AML-193 (cell line): Measurements from ENCODE around the gene ROR2.
"Not testable (repeated sequence)": the region's sequence is repeated elsewhere in the genome, so short reads cannot be mapped to it uniquely, and the experiment has no call there.

Experiments
- DNase-seq, 2 experiments: peaks; one replicate each; lab custom pipeline; 2025; lab: John Stamatoyannopoulos, UW

The ROR2 gene

GRCh38 chr9:91817106-91817492 is 132.9 kb downstream of the ROR2 start:
- DNase-seq = no peak

GRCh38 chr9:91816356-91816755 is 133.7 kb downstream of the ROR2 start:
- no peak for DNase-seq

DNA sequence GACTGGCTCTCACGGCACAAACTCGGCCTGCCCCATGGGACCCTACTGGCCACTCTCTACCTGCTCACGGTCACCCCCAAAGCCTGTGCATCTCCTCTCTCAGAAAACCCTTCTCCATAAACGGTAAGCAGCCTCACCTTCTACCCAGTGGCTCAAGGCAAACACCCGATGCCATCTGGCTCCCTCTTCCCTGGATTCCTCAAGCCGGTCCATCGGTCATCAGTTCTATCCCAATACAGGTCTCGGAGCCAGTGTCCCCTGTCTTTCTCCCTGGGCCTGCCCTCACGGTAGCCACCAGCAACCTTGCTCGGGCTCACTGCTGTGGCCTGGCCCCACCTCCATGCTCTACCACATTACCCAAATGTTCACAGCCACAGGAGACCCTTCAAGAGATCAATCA is 134.1 kb downstream of the ROR2 start:
- DNase-seq = no peak

GRCh38 chr9:91814753-91815152 is 135.3 kb downstream of the ROR2 start:
- no peak for DNase-seq

- no peak for DNase-seq
Measured at GRCh38 chr9:91814201-91814600, 135.8 kb downstream of the ROR2 start.

GRCh38 chr9:91813176-91813795 is 136.7 kb downstream of the ROR2 start:
- DNase-seq = no peak

GRCh38 chr9:91812191-91812590 is 137.8 kb downstream of the ROR2 start:
- DNase-seq = no peak

DNA sequence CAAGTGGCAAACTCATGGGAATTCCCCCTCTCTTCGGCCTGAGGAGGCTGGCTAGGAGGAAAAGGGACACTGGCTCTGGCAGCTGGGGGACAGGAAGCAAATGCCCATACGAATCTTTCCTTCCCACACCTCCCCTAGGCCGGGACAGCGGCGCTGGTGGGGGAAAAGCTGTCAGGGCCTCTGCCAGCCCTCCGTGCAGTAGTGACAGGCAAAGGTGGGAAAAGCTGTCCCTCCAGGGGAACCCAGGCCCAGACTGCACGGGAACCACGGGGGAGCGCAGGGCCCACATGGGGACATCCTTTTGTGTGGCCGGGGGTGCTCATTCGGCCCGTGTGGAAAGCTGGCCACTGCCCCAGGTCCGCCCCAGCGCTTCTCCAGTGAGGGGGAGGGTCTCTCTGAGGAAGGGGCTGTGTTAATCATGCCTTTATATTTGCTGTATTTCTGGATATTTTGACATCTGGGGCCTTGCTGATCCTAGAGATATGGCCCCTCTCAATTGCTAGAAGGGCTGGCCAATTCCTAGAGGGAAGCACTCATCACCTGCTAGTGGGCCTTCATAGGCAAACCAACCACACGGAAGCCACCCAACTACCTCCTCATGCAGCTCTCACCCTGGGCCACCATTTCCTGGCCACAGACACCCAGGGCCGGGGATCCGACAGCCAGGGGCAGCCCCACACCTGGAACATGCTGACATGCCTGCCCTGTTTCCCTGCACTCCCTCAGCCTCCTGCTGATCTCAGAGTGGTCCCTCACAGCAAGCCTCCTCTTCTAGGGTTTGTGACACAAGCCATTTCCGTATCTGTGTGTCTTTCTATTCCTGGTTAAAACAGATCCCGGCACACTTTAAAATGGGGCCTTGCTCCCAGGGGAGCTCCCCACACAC is 138.8 kb downstream of the ROR2 start:
- DNase-seq = no peak

DNA sequence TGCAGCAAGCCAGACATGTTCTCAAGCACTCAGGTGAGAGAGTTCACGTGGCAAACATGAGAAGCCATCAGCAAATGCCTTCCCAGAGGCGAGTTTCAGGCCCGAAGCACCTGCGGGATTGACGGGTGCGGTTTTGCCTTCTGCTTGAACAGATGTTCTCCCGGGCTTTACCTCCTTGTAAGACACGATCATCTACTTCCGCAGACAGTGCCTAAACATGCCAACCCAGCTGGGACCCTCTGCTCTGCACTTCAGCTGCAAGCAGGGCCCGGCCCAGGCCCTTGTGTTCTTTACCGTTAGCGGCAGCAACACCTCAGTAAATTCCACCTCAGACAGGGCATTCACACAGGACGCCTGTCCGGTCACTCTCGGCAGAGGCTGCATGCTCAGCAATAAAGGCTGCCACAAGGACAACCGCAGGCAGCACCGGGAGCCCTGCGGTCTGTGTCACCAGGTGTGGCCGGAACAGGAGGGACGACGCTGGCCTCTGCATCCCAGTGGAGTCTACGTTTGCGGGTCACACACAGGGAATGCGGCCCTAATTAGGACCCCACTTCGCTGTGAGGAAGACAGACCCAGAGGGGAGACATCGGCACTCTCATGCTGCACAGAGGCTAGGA is 139.6 kb downstream of the ROR2 start:
- DNase-seq = no peak

DNA sequence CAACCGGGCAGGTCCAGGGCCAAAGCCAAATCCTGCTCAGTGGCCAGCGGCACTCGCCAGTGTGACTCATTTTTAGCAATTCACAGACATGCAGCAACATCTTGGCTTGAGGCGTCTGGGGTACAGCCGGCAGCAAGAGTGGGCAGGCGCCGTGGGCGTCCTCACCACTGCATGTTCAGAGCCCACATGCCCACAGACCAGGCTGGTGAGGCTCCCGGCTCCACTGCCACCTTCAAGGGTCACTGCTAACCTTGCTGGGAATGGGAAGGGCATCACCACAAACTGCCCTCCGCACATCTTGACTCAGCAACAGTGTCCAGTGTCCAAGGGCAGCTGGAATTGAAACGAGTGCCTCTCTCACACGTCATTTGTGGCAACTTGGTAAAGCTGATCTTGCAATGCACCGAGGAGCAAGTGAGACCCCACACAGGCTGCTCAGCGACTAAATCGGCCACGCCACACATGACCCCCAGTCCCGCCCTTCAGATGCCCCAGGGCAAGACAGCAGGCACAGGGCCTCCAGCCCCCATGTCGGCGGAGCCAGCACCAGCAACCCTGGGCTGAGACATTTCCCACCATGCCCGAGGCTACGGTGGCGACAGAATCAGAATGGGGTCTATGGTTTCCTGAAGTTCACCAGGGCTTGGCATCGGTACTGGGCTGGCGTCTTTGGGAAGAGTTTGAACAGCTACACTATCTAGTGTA is 140.3 kb downstream of the ROR2 start:
- DNase-seq = no peak

- DNase-seq = no peak
Measured at GRCh38 chr9:91807643-91808246, 142.3 kb downstream of the ROR2 start.

- DNase-seq = no peak
Measured at GRCh38 chr9:91805031-91805430, 145.0 kb downstream of the ROR2 start.

- no peak for DNase-seq
Measured at GRCh38 chr9:91803970-91804752, 145.9 kb downstream of the ROR2 start.

DNA sequence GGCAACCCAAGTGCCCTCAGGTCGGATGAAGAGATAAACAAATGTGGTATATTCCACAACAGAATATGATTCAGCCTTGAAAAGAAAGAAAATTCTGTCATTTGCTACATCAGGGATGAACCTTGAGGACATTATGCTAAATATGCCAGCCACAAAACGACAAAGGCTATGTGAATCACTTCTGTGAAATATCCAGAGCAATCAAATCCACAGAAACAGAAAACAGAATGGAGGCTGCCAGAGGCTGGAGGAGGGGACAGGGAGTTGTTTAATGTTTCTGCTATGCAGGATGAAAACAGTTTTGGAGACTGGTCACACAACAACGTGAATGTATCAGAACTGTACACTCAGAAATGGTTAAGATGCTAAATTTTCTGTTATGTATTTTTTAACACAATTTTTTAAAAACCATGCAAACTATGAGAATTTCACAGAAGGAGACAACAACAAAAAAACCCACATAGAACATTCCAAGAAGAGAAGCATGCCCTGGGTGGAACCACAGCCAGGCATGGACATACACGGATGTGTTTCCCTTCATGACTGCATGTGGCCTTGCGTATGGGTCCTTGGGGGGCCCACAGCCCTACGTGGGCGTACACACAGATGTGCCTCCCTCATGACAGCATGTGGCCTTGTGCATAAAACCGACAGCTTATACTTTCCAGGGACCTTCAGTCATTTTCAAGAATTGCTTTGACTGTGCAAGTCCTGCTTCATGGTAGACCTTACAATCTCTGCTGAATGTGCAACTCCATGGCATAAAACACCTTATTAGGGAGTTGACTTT is 146.7 kb downstream of the ROR2 start:
- no peak for DNase-seq

GRCh38 chr9:91802391-91802790 is 147.6 kb downstream of the ROR2 start:
- DNase-seq = no peak

DNA sequence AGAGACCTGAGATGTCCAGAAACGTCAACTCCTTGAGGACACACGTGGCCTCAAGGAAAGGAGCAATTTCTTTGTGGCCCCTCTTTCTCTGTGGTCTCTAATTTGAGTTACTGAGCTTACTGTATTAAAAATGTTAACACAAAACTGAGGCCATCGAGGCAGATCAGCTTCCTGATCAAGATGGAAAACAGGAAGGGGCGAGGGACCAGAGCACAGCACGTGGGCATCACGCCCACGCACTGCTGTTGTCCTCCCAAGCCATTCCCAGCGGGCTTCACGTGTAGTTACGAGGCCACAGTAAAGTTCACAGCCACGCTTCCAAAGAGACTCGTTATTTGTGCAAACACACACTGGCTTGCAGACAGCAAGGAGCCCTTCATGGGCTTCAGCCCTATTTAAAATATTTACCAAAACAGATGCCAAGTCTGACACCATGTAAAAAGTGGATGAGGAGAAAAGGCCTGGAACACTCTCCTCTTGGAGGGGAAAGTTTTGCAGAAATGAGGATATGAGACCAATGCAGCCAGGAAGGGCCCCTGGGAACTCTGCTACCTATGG is 149.5 kb downstream of the ROR2 start:
- DNase-seq = no peak

- DNase-seq = no peak
Measured at GRCh38 chr9:91799113-91799744, 150.8 kb downstream of the ROR2 start.

GRCh38 chr9:91798273-91799112 is 151.5 kb downstream of the ROR2 start:
- not testable (repeated sequence) for DNase-seq

GRCh38 chr9:91797517-91797916 is 152.5 kb downstream of the ROR2 start:
- DNase-seq = not testable (repeated sequence)
